Peyer's patch (tissue), 4 donors: ENCODE results near the gene UBE3C.

Experiments used
- POLR2A ChIP-seq, 2 donors: fragments of 450-650 bp; IDR thresholded peaks; one replicate each; pipeline ENCODE4 v1.5.1; 2017; ENCODE audit warnings: antibody characterized with exemption in 2 of 2, mild to moderate bottlenecking in 2 of 2, moderate library complexity in 2 of 2
- TF ChIP-seq, protein P1 (sequence below), 6 experiments: fragments of 450-650 bp in 4 of 6; fragments of 200-600 bp in 2 of 6; sonication (generic) in 1 of 6; IDR thresholded peaks; one replicate each; pipeline ENCODE4 v1.5.1; 2017 to 2019; ENCODE audit warnings: antibody characterized with exemption in 6 of 6, mild to moderate bottlenecking in 3 of 6, moderate library complexity in 1 of 6

DNA sequence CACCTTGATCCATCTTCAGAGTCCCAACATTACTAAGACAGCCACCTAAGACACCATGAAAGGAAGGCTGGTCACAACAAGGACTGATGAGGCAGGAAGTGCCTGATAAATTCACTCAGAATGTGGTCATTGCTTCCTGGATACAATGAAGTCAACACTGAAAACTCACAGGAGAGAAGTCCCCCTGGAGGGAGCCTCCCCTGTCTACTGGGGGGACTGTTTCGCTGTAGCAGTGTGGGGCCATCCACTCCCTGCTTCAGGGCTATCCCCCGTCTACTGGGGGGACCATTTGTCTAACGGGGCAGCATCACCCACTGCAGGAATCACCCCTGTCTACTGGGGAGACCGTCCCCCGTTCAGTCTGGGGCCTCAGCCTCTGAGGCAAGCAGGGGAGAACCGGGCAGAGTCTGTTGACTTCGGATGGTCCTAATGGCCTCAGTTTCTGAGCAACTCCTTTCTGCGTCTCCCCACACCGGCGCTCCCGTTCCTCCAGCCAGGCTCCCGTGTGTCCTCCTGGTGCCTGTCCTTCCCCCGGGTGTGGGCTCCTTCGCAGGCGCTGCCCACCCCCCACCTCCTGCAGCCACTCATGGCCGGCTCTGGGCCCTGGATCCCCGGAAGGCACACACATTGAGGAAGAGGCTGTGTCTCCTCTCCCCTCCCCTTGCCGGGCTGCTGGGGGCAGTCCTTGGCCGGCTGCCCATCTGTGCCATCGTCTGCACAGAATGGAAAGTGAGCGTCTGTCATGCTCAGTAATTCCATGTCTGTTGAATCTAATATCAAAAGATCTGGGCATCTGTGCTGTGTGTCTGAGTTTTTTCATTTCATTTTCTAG is 138.2 kb downstream of the UBE3C start:
- no peak for TF ChIP-seq POLR2A (IDR thresholded peaks at IDR 0.05)
- TF ChIP-seq, protein P1, sequence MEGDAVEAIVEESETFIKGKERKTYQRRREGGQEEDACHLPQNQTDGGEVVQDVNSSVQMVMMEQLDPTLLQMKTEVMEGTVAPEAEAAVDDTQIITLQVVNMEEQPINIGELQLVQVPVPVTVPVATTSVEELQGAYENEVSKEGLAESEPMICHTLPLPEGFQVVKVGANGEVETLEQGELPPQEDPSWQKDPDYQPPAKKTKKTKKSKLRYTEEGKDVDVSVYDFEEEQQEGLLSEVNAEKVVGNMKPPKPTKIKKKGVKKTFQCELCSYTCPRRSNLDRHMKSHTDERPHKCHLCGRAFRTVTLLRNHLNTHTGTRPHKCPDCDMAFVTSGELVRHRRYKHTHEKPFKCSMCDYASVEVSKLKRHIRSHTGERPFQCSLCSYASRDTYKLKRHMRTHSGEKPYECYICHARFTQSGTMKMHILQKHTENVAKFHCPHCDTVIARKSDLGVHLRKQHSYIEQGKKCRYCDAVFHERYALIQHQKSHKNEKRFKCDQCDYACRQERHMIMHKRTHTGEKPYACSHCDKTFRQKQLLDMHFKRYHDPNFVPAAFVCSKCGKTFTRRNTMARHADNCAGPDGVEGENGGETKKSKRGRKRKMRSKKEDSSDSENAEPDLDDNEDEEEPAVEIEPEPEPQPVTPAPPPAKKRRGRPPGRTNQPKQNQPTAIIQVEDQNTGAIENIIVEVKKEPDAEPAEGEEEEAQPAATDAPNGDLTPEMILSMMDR (IDR thresholded peaks at IDR 0.05): no peak
